ENCODE results near the gene CWC27. TPM values are rescaled to one million over a fixed set of nuclear protein-coding genes. Genes with fewer than 3 reads are reported as not detected.

CWC27 gene
- total and polyA plus RNA-seq, 9 of the 15 experiments (the other 6 are each of a cell fraction or from before 2014, with no cell fraction given), result 19.7 to 49.3 (median 38.3) TPM

DNA sequence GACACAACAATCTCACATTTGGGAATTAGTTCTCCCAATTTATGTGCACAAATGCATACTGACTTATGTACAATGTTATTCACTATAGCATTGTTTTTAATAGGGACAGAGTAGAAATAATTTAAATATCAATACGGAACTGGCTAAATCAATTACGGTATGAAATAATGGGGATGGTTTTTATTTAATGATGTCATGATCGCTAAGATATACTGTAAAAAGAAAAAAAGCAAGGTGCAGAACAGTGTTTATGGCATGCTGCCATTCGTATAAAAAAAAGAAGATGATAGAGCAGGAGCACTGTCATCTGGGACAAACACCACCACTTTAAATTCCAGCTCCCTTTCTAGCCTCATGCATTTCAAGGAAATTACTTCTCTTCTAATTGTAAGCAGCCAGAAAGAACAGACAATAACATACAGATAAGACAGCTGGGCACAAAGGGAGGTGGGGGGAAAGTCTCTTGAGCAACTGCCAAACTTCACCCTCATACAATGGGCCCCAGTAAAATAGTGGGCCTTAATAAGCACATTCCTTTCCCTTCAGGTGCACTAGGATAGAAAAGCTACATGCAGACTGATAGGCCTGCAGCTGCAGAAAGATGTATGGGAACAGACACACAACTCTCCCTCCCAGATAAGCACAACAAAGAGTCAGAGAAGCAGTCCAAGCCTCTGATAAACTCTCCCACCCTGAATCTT, 8.6 kb upstream of the CWC27 start (continued):
- TF ChIP-seq, protein P1, sequence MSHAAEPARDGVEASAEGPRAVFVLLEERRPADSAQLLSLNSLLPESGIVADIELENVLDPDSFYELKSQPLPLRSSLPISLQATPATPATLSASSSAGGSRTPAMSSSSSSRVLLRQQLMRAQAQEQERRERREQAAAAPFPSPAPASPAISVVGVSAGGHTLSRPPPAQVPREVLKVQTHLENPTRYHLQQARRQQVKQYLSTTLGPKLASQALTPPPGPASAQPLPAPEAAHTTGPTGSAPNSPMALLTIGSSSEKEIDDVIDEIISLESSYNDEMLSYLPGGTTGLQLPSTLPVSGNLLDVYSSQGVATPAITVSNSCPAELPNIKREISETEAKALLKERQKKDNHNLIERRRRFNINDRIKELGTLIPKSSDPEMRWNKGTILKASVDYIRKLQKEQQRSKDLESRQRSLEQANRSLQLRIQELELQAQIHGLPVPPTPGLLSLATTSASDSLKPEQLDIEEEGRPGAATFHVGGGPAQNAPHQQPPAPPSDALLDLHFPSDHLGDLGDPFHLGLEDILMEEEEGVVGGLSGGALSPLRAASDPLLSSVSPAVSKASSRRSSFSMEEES (CRISPR knock-in tag; IDR thresholded peaks at IDR 0.05), result no peak
- TF ChIP-seq MEF2D (tag; conservative IDR thresholded peaks at IDR 0.05; ENCODE audit: low read depth) (no peak), NFIC (IDR thresholded peaks at IDR 0.05) (peak; percentile 48), HCFC1 (IDR thresholded peaks at IDR 0.05; ENCODE audit: low read depth, low read length) (no peak), ZNF695 (CRISPR knock-in tag; IDR thresholded peaks at IDR 0.05) (no peak), NFE2L1 (tag; IDR thresholded peaks at IDR 0.05; ENCODE audit: borderline replicate concordance, low read depth) (no peak), ZBTB7A (IDR thresholded peaks at IDR 0.05; ENCODE audit: borderline replicate concordance, control insufficient read depth, low read depth, low read length) (no peak), ZEB2 (IDR thresholded peaks at IDR 0.05) (no peak), HNRNPUL1 (IDR thresholded peaks at IDR 0.05; ENCODE audit: low read length) (no peak)
- TF ChIP-seq, protein P2, sequence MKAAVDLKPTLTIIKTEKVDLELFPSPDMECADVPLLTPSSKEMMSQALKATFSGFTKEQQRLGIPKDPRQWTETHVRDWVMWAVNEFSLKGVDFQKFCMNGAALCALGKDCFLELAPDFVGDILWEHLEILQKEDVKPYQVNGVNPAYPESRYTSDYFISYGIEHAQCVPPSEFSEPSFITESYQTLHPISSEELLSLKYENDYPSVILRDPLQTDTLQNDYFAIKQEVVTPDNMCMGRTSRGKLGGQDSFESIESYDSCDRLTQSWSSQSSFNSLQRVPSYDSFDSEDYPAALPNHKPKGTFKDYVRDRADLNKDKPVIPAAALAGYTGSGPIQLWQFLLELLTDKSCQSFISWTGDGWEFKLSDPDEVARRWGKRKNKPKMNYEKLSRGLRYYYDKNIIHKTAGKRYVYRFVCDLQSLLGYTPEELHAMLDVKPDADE (conservative IDR thresholded peaks at IDR 0.05; ENCODE audit: control insufficient read depth, low read depth, low read length), result no peak

Data from K562 (cell line).